NCI-H2107 treated with DMSO at 0.1 percent for 48 hours (cell line): Measurements from ENCODE around the gene GRID1.

Experiments
- DNase-seq: peaks from one replicate; lab custom pipeline; 2025; ENCODE audit not compliant: unreplicated experiment; lab: John Stamatoyannopoulos, UW

Gene GRID1

GRCh38 chr10:86020134-86020533 is 346.5 kb downstream of the GRID1 start:
- DNase-seq = no peak

- DNase-seq = no peak
Observed at GRCh38 chr10:86019141-86019540, 347.5 kb downstream of the GRID1 start.

GRCh38 chr10:86018735-86019058 is 347.9 kb downstream of the GRID1 start:
- DNase-seq = no peak

GRCh38 chr10:86017841-86018734 is 348.5 kb downstream of the GRID1 start:
- DNase-seq = peak; percentile 64

GRCh38 chr10:86013568-86013967 is 353.0 kb downstream of the GRID1 start:
- DNase-seq = no peak

- DNase-seq = no peak
Observed at GRCh38 chr10:86007171-86007570, 359.4 kb downstream of the GRID1 start.

- DNase-seq = no peak
Observed at GRCh38 chr10:86004337-86004736, 362.3 kb downstream of the GRID1 start.

GRCh38 chr10:86003201-86003621 is 363.4 kb downstream of the GRID1 start:
- DNase-seq = no peak

- DNase-seq = no peak
Observed at GRCh38 chr10:86001521-86001920, 365.1 kb downstream of the GRID1 start.

- no peak for DNase-seq
Observed at GRCh38 chr10:85997544-85997943, 369.1 kb downstream of the GRID1 start.

- DNase-seq = peak; percentile 9
Observed at GRCh38 chr10:85995791-85996190, 370.8 kb downstream of the GRID1 start.

- DNase-seq = no peak
Observed at GRCh38 chr10:85993840-85994507, 372.6 kb downstream of the GRID1 start.

GRCh38 chr10:85993140-85993539 is 373.5 kb downstream of the GRID1 start:
- DNase-seq = no peak

GRCh38 chr10:85992324-85992723 is 374.3 kb downstream of the GRID1 start:
- no peak for DNase-seq

GRCh38 chr10:85986777-85987176 is 379.8 kb downstream of the GRID1 start:
- DNase-seq = no peak

- no peak for DNase-seq
Observed at GRCh38 chr10:85983051-85983450, 383.5 kb downstream of the GRID1 start.

- no peak for DNase-seq
Observed at GRCh38 chr10:85979598-85979997, 387.0 kb downstream of the GRID1 start.

GRCh38 chr10:85978566-85979358 is 387.8 kb downstream of the GRID1 start:
- peak; percentile 2 for DNase-seq

- DNase-seq = no peak
Observed at GRCh38 chr10:85977642-85978041, 389.0 kb downstream of the GRID1 start.

- DNase-seq = no peak
Observed at GRCh38 chr10:85976267-85976793, 390.3 kb downstream of the GRID1 start.

- no peak for DNase-seq
Observed at GRCh38 chr10:85971494-85971893, 395.1 kb downstream of the GRID1 start.
